Parathyroid adenoma (tissue), 2 donors: ENCODE results near the gene PALLD.

ENCODE experiments used
- H2AFZ ChIP-seq: fragments of 300-600 bp; sonication (generic); one replicate; pipeline ENCODE4 v1.7.0; 2017; ENCODE audit warnings: antibody characterized with exemption, mild to moderate bottlenecking
- H3K27ac ChIP-seq: fragments of 300-600 bp; sonication (generic); one replicate; pipeline ENCODE4 v1.7.0; 2017
- H3K27me3 ChIP-seq: fragments of 300-600 bp; sonication (generic); one replicate; pipeline ENCODE4 v1.7.0; 2017; ENCODE audit warnings: low read length; ENCODE audit not compliant: control insufficient read depth, insufficient read depth
- H3K36me3 ChIP-seq: fragments of 300-600 bp; sonication (generic); one replicate; pipeline ENCODE4 v1.7.0; 2017; ENCODE audit warnings: low read length; ENCODE audit not compliant: control insufficient read depth, insufficient read depth
- H3K4me1 ChIP-seq: fragments of 300-600 bp; sonication (generic); one replicate; pipeline ENCODE4 v1.7.0; 2017; ENCODE audit warnings: control low read depth
- H3K4me2 ChIP-seq: fragments of 300-600 bp; sonication (generic); one replicate; pipeline ENCODE4 v1.7.0; 2017; ENCODE audit warnings: low read length
- H3K4me3 ChIP-seq: fragments of 300-600 bp; sonication (generic); one replicate; pipeline ENCODE4 v1.7.0; 2017; ENCODE audit warnings: low read depth, low read length
- H3K79me2 ChIP-seq: fragments of 300-600 bp; sonication (generic); one replicate; pipeline ENCODE4 v1.7.0; 2017; ENCODE audit warnings: control low read depth
- H3K9ac ChIP-seq: fragments of 300-600 bp; sonication (generic); one replicate; pipeline ENCODE4 v1.7.0; 2017; ENCODE audit warnings: mild to moderate bottlenecking
- H3K9me3 ChIP-seq: fragments of 300-600 bp; sonication (generic); one replicate; pipeline ENCODE4 v1.7.0; 2017; ENCODE audit warnings: low read length; ENCODE audit not compliant: control insufficient read depth
- TF ChIP-seq, protein P1 (sequence below): fragments of 300-600 bp; sonication (generic); IDR thresholded peaks from one replicate; pipeline ENCODE4 v1.7.0; 2017; ENCODE audit warnings: antibody characterized with exemption, mild to moderate bottlenecking
- donor health status: primary hyperparathyroidism.

The PALLD gene

DNA sequence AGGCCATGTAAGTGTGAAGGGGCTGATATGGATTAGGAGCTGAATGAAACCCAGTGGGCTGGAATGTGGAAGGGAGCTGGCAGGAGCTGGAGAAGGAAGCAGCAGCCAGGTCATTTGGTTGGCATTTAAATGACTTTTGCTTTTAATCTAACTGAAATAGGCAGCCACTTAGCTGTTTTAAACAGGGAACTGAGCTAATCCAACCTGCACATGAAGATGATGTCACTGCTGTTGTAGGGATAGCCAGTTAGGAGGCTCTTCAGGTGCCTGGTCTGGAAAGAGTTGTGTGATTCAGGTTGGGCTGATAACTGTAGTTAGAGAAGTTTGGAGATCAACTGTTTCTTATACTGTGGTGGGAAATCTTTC lies 122.4 kb downstream of the PALLD start:
- H3K4me1 ChIP-seq: peaks cover 6% of the 10 kb centered on the region

DNA sequence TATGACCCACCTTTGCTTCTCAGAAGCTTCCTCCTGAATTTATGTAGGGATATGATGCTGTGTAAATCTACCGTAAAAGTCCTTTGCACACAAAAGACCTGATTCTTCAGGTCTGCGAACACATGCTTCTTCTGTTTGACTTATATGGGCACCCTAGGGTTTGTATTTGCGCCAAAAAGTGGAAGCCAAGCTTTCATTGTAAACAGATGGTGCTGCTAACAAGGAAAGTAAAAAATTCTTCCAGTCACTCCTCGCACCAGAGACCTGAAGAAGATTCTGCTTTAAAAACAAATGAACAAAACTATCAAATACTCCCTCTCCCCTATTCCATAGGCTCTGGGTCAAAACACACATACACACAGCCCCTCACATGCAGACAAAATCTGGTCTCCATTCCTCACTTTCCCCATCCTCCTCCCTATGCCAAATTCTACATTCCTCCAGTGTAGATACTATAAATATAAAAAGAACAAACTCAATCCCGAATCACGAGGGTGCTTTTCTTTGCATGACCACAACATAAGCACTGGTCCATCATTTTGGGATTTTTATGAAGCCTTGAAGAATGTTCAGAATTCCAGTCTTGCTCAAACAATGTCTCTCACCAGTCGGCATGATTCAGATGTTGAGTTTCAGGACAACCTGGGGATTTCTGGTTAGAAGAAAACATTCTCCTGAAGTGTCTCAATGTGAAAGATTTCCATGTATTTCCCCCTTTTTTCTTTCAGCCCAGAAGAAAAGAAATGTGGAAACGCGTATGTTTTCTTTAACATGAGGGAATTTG lies 125.1 kb downstream of the PALLD start:
- H3K27me3 ChIP-seq: no peaks in the 10 kb centered on the region

More for the DNA sequence above, 122.4 kb downstream of the PALLD start:
- H3K79me2 ChIP-seq: no peaks in the 10 kb centered on the region
- peak overlapping the region; percentile 42 for H2AFZ ChIP-seq
- no peak overlapping the region for H3K4me3 ChIP-seq
- H3K9ac ChIP-seq: no peak overlapping the region
- no peaks in the 10 kb centered on the region for H3K36me3 ChIP-seq
- no peaks in the 10 kb centered on the region for H3K27me3 ChIP-seq
- no peaks in the 10 kb centered on the region for H3K9me3 ChIP-seq
- no peak overlapping the region for H3K4me2 ChIP-seq
- TF ChIP-seq, protein P1, sequence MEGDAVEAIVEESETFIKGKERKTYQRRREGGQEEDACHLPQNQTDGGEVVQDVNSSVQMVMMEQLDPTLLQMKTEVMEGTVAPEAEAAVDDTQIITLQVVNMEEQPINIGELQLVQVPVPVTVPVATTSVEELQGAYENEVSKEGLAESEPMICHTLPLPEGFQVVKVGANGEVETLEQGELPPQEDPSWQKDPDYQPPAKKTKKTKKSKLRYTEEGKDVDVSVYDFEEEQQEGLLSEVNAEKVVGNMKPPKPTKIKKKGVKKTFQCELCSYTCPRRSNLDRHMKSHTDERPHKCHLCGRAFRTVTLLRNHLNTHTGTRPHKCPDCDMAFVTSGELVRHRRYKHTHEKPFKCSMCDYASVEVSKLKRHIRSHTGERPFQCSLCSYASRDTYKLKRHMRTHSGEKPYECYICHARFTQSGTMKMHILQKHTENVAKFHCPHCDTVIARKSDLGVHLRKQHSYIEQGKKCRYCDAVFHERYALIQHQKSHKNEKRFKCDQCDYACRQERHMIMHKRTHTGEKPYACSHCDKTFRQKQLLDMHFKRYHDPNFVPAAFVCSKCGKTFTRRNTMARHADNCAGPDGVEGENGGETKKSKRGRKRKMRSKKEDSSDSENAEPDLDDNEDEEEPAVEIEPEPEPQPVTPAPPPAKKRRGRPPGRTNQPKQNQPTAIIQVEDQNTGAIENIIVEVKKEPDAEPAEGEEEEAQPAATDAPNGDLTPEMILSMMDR: no peak
- H3K27ac ChIP-seq: no peak overlapping the region

DNA sequence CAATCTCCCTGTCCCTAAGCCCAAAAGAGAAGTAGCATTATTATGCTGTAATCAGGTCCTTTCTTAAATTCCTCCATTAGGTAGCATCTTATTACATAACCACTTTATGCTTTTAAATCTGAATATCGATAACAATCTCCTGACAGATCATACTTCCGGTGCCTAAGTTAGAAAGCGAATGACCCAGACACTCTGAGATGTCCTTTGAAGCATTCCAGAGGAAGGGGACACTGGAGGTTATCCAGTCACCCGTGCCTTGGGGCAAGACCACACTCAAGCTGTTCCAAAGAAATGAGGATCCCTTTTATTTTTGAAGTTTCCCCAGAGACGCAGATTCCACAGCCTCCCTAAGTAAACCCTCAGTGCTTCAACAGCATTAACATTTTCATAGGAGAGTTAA lies 125.7 kb downstream of the PALLD start:
- no peaks in the 10 kb centered on the region for H3K36me3 ChIP-seq
- TF ChIP-seq, protein P1: no peak
- H3K79me2 ChIP-seq: no peaks in the 10 kb centered on the region
- no peaks in the 10 kb centered on the region for H3K27me3 ChIP-seq
- no peak overlapping the region for H3K4me2 ChIP-seq
- H3K9ac ChIP-seq: no peak overlapping the region
- peak overlapping the region; percentile 29 for H3K27ac ChIP-seq
- peak overlapping the region; percentile 66 for H2AFZ ChIP-seq
- peaks cover 6% of the 10 kb centered on the region for H3K4me1 ChIP-seq
- no peaks in the 10 kb centered on the region for H3K9me3 ChIP-seq
- H3K4me3 ChIP-seq: no peak overlapping the region

More for the DNA sequence above, 125.1 kb downstream of the PALLD start:
- Histone ChIP-seq H3K4me3 (no peak overlapping the region), H2AFZ (peak overlapping the region; percentile 66), H3K9me3 (no peaks in the 10 kb centered on the region), H3K9ac (no peak overlapping the region), H3K4me1 (peaks cover 6% of the 10 kb centered on the region), H3K4me2 (no peak overlapping the region), H3K36me3 (no peaks in the 10 kb centered on the region), H3K27ac (no peak overlapping the region), H3K79me2 (no peaks in the 10 kb centered on the region)
- TF ChIP-seq, protein P1: no peak

DNA sequence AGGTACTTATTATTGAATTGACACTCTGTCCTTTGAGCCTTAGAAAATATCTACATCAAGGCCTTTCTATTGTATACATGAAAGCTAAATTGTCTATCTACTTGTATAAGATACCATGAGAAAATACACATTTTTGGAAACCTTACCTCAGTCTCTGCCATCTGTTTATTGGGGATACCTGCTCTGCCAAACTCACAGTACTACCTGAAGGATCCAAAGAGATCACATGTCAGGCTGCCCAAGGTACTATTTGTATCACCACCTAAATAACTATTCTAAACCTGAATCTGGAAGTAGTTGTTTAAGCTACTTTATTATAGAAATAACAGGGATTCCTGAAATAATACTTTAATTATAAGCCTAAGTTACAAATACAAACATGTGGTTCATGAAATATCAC lies 126.2 kb downstream of the PALLD start:
- peaks cover 6% of the 10 kb centered on the region for H3K4me1 ChIP-seq

More for the DNA sequence above, 126.2 kb downstream of the PALLD start:
- Histone ChIP-seq H3K36me3 (no peaks in the 10 kb centered on the region), H3K4me3 (no peak overlapping the region), H3K4me2 (no peak overlapping the region), H3K79me2 (no peaks in the 10 kb centered on the region), H3K9ac (no peak overlapping the region), H3K9me3 (no peaks in the 10 kb centered on the region), H3K27ac (peak overlapping the region; percentile 29), H3K27me3 (no peaks in the 10 kb centered on the region), H2AFZ (peak overlapping the region; percentile 66)
- TF ChIP-seq, protein P1: no peak
